ACC112 (cell line): ENCODE measurements around the gene CARHSP1.

Experiments
- H2AFZ ChIP-seq: fragments of 200-600 bp; sonication (generic); one replicate; pipeline ENCODE4 v1.6.0; 2017; ENCODE audit warnings: antibody characterized with exemption, low read length; ENCODE audit not compliant: unreplicated experiment
- H3K27ac ChIP-seq: fragments of 200-600 bp; sonication (generic); 2 replicates; pipeline ENCODE4 v1.5.1; 2014; ENCODE audit warnings: low read depth, mild to moderate bottlenecking, antibody characterized with exemption, low read length, moderate library complexity
- H3K27me3 ChIP-seq: fragments of 200-600 bp; sonication (generic); 2 replicates; pipeline ENCODE4 v1.6.1; 2014; ENCODE audit warnings: mild to moderate bottlenecking, antibody characterized with exemption, low read length, moderate library complexity, mixed read lengths; ENCODE audit not compliant: insufficient read depth
- H3K36me3 ChIP-seq: fragments of 200-600 bp; sonication (generic); 2 replicates; pipeline ENCODE4 v1.6.1; 2016; ENCODE audit warnings: mild to moderate bottlenecking, antibody characterized with exemption, low read length, moderate library complexity, mixed read lengths; ENCODE audit not compliant: insufficient read depth
- H3K4me1 ChIP-seq: fragments of 200-600 bp; sonication (generic); one replicate; pipeline ENCODE4 v1.6.1; 2016; ENCODE audit warnings: low read length, mixed read lengths; ENCODE audit not compliant: insufficient read depth, unreplicated experiment, control insufficient read depth
- H3K4me3 ChIP-seq: fragments of 200-600 bp; sonication (generic); 2 replicates; pipeline ENCODE4 v1.5.1; 2014; ENCODE audit warnings: mild to moderate bottlenecking, low read depth, low read length
- H3K79me2 ChIP-seq: fragments of 200-600 bp; sonication (generic); one replicate; pipeline ENCODE4 v1.6.0; 2016; ENCODE audit warnings: low read length; ENCODE audit not compliant: control insufficient read depth, unreplicated experiment, insufficient read depth

The CARHSP1 gene

DNA sequence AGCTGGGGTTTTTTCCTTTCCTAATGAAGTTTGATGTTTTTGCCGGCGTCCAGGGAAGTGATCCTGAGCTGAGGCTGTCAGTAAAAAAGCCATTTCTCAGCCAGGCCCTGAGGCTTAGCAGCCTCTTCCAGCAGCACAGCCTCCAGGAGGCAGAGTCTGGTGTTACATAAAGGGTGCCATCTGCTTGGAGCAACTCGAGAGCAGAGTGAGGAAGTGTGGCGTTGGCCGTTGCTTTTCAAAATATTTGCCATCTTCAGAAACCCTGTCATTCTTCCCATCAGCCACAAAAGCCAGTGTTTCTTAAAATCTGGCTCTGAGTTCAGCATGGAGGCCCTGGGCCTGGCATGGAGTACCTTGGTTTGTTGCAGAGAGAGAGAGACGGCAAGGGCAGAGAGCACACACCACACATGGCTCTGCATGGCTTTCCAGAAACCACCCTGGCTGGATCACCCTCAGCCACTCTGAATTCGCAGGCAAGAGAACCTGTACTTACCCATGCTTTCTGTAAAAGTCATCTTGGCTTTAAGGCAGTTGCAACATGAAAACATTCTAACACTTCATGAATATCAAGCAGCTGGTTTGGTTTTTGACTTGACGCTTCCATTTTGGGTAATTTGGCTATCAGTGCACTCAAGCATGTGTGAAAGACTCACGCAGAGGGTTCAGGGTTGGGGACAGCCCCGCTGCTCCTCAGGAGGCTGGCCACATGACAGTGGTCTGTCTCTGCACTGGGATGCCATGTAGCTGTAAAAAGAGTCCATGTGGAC is 50.1 kb downstream of the CARHSP1 start:
- Histone ChIP-seq H2AFZ (no peak overlapping the region), H3K36me3 (peaks cover 38% of the 10 kb centered on the region; the same call in 1 of the 2 replicates), H3K27ac (no peak overlapping the region), H3K27me3 (no peaks in the 10 kb centered on the region), H3K4me3 (no peak overlapping the region), H3K4me1 (no peaks in the 10 kb centered on the region), H3K79me2 (peaks cover 3% of the 10 kb centered on the region)

DNA sequence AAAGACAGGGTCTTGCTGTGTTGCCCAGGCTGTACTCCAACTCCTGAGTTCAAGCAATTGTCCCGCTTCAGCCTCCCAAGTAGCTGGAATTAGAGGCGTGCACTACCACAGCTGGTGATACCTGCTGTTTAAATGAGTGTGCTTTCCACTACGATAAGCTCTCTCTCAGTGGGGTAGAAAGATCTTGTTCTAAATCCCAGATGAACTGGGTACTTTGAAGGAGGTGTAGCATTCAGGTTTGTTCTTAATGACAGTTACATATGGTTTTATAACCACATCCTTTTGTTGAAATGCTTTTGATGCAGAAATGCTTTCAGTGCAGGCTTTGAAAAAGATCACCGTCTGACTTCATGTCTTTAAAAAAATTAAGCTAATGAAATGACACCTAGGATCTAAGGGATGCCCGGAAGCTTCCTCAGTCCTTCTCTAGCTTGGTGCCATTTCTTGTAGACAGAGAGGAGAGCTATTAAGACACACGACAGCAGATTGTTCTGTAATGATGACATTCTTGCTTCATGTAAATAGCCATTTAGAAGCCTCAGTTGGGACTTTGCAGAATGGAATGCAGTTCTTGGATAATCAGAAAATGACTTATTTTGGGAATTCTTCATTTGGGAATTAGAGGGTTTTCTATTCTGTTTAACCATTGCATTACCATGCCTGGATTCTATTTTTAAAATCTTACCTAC is 51.7 kb downstream of the CARHSP1 start:
- no peak overlapping the region for H3K4me3 ChIP-seq
- no peak overlapping the region for H2AFZ ChIP-seq
- no peak overlapping the region for H3K27ac ChIP-seq
- no peaks in the 10 kb centered on the region for H3K27me3 ChIP-seq
- H3K4me1 ChIP-seq: no peaks in the 10 kb centered on the region
- H3K36me3 ChIP-seq: peaks cover 45% of the 10 kb centered on the region
- H3K79me2 ChIP-seq: peaks cover 3% of the 10 kb centered on the region

GRCh38 chr16:8814095-8814806 is 54.6 kb downstream of the CARHSP1 start:
- peaks cover 6% of the 10 kb centered on the region for H3K79me2 ChIP-seq
- H2AFZ ChIP-seq: no peak overlapping the region
- no peaks in the 10 kb centered on the region for H3K27me3 ChIP-seq
- peaks cover 51% of the 10 kb centered on the region for H3K36me3 ChIP-seq
- no peaks in the 10 kb centered on the region for H3K4me1 ChIP-seq
- no peak overlapping the region for H3K4me3 ChIP-seq
- no peak overlapping the region for H3K27ac ChIP-seq

- no peak overlapping the region for H2AFZ ChIP-seq
- H3K27ac ChIP-seq: no peak overlapping the region
- no peaks in the 10 kb centered on the region for H3K4me1 ChIP-seq
- no peaks in the 10 kb centered on the region for H3K27me3 ChIP-seq
- H3K79me2 ChIP-seq: peaks cover 20% of the 10 kb centered on the region
- peaks cover 57% of the 10 kb centered on the region for H3K36me3 ChIP-seq
- H3K4me3 ChIP-seq: no peak overlapping the region
Observed at GRCh38 chr16:8812162-8812843, 56.5 kb downstream of the CARHSP1 start.

GRCh38 chr16:8808613-8809353 is 60.0 kb downstream of the CARHSP1 start:
- peaks cover 59% of the 10 kb centered on the region for H3K36me3 ChIP-seq
- peaks cover 33% of the 10 kb centered on the region for H3K79me2 ChIP-seq
- no peaks in the 10 kb centered on the region for H3K4me1 ChIP-seq
- H3K27me3 ChIP-seq: no peaks in the 10 kb centered on the region
- H3K4me3 ChIP-seq: no peak overlapping the region
- no peak overlapping the region for H2AFZ ChIP-seq
- H3K27ac ChIP-seq: no peak overlapping the region

GRCh38 chr16:8808009-8808408 is 60.8 kb downstream of the CARHSP1 start:
- H3K4me1 ChIP-seq: no peaks in the 10 kb centered on the region
- peaks cover 59% of the 10 kb centered on the region for H3K36me3 ChIP-seq
- peaks cover 38% of the 10 kb centered on the region for H3K79me2 ChIP-seq
- no peaks in the 10 kb centered on the region for H3K27me3 ChIP-seq
- no peak overlapping the region for H2AFZ ChIP-seq
- no peak overlapping the region for H3K4me3 ChIP-seq
- no peak overlapping the region for H3K27ac ChIP-seq

DNA sequence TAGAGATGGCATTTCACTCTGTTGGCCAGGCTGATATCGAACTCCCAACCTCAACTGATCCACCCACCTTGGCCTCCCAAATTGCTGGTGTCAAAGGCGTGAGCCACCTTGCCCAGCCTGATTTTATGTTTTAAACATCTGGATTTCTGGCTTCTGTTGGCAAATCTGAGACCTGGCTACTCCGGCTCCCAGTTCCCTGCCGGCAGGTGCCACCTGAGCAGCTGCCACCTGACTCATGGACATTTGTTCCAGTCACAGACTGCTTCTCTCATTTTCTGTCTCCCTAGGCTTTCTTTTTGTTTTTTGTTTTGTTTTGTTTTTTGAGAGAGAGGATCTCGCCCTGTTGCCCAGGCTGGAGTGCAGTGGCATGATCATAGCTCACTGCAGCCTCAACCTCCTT is 61.6 kb downstream of the CARHSP1 start:
- peaks cover 45% of the 10 kb centered on the region for H3K79me2 ChIP-seq
- H3K27ac ChIP-seq: no peak overlapping the region
- no peaks in the 10 kb centered on the region for H3K27me3 ChIP-seq
- peaks cover 54% of the 10 kb centered on the region for H3K36me3 ChIP-seq
- no peaks in the 10 kb centered on the region for H3K4me1 ChIP-seq
- no peak overlapping the region for H3K4me3 ChIP-seq
- H2AFZ ChIP-seq: no peak overlapping the region

GRCh38 chr16:8806272-8806983 is 62.4 kb downstream of the CARHSP1 start:
- H3K27me3 ChIP-seq: no peaks in the 10 kb centered on the region
- H2AFZ ChIP-seq: no peak overlapping the region
- H3K79me2 ChIP-seq: peaks cover 52% of the 10 kb centered on the region
- H3K27ac ChIP-seq: no peak overlapping the region
- peaks cover 47% of the 10 kb centered on the region for H3K36me3 ChIP-seq
- H3K4me3 ChIP-seq: no peak overlapping the region
- H3K4me1 ChIP-seq: no peaks in the 10 kb centered on the region

GRCh38 chr16:8804313-8804712 is 64.5 kb downstream of the CARHSP1 start:
- no peak overlapping the region for H3K27ac ChIP-seq
- H2AFZ ChIP-seq: no peak overlapping the region
- H3K4me1 ChIP-seq: peaks cover 3% of the 10 kb centered on the region
- peaks cover 38% of the 10 kb centered on the region for H3K36me3 ChIP-seq
- H3K4me3 ChIP-seq: no peak overlapping the region
- peaks cover 68% of the 10 kb centered on the region for H3K79me2 ChIP-seq
- H3K27me3 ChIP-seq: no peaks in the 10 kb centered on the region
